Choroid plexus epithelial cell (primary cell): Measurements from ENCODE around the gene PKIB.

Experiments
- DNase-seq: peaks from one replicate; pipeline ENCODE4 v3.0.0-alpha.2; 2010; ENCODE audit warnings: low read depth
- H3K4me3 ChIP-seq: 2 replicates; pipeline ENCODE4 v1.5.1; 2011; ENCODE audit warnings: low read depth, mild to moderate bottlenecking, control low read depth, low read length, moderate library complexity
- TF ChIP-seq, protein P1 (sequence below): conservative IDR thresholded peaks from 2 replicates; pipeline ENCODE4 v1.5.1; 2011; ENCODE audit warnings: low read depth, mild to moderate bottlenecking, control low read depth, inconsistent platforms, low read length, moderate library complexity

PKIB gene

DNA sequence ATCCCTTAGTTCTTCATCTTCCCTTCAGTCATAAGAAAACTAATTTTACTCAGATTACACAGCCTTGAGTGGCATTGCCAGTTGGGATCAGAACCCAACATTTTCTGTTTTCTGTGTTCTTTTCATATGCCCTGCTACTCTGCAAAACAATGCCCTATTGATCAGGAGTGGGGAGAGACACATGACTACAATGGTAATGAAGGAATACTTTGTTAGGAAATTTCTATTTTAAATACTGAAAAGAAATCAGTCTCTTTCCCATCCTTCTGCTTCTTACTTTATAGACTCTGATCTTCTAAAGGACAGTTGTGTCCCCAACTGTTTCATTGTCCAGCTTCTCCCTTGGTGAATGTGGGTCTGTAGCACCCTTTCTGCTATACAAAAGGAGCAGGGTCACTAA, 5.5 kb upstream of the PKIB start:
- DNase-seq: no peak
- TF ChIP-seq, protein P1, sequence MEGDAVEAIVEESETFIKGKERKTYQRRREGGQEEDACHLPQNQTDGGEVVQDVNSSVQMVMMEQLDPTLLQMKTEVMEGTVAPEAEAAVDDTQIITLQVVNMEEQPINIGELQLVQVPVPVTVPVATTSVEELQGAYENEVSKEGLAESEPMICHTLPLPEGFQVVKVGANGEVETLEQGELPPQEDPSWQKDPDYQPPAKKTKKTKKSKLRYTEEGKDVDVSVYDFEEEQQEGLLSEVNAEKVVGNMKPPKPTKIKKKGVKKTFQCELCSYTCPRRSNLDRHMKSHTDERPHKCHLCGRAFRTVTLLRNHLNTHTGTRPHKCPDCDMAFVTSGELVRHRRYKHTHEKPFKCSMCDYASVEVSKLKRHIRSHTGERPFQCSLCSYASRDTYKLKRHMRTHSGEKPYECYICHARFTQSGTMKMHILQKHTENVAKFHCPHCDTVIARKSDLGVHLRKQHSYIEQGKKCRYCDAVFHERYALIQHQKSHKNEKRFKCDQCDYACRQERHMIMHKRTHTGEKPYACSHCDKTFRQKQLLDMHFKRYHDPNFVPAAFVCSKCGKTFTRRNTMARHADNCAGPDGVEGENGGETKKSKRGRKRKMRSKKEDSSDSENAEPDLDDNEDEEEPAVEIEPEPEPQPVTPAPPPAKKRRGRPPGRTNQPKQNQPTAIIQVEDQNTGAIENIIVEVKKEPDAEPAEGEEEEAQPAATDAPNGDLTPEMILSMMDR: no peak

DNA sequence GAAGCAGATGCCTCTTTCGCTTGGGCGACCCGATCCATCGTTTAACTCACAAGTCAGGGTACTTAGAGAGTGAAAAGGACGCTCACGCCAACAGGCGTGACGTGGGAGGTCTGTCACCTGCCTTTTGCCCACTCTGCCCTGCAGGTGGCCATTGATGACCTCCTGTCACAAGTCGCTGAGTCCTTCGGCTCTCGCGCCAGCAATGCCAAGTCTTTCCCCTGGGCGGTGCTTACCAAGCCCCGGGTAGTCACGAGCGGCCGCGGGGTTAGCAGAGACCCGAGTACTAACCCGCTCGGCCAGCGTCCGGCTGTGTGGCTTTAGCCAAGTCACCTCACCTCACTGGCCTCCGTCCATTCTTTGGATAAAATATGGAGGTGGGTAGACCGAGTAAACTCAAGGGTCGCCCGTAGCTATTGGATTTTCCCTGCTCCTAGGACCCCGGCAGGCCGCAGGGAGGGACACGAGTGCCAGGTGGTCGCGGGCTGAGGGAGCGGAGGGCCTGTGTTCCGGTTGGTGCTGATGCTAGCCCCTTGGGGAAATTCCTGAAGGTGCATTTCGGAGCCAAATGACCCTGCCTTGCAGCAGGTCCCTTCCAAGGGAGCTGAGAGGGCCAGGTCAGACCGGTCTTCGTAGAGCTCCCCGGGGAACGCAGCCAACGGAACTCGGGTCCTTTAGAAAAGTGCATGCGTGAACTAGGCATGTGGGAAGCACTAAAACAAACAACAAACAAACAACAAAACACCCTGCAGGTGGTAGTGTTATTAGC, 668 bp downstream of the PKIB start:
- H3K4me3 ChIP-seq: peak overlapping the region; percentile 62
- TF ChIP-seq, protein P1: peak; percentile 11
- DNase-seq: peak; percentile 10

More for the DNA sequence above, 5.5 kb upstream of the PKIB start:
- H3K4me3 ChIP-seq: no peak overlapping the region

DNA sequence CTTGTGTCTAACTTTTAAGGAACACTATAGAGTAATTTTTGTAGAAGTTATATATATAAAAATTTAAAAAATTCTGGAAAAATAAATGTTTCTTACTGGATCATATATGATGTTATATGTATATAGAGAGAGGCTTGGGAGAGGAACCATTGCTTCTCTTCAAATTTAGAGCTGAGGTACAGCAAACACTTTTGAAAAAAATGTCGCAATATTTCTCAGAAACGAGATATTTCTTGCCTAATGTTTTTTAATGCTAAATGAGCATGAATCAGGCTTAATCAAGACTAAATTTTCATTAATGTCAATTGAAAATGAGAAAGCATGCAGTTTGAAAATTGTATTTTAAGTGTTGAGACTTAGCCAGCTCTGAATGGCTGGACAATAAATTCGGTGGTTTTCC, 2.6 kb downstream of the PKIB start:
- TF ChIP-seq, protein P1: no peak
- H3K4me3 ChIP-seq: no peak overlapping the region
- no peak for DNase-seq

DNA sequence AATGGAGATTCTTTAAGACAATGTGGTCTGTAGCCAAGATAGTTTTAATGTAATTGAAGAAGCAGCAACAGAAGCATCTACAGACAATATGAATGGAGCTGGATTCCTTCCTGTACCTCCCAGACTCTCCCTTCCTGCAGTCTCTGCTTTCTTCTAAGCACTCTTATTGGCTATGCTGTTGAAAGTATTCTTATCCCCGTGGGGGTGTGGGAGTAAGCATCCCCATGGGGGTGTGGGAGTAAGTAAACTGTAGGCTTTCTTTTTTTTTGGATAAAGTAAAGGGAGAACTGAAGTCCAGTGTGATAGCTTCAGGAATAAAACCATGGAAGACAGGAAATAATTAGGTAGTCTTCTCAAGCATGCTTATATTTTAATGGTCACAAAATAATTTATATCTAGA, 4.1 kb downstream of the PKIB start:
- TF ChIP-seq, protein P1: no peak
- no peak for DNase-seq
- H3K4me3 ChIP-seq: no peak overlapping the region

DNA sequence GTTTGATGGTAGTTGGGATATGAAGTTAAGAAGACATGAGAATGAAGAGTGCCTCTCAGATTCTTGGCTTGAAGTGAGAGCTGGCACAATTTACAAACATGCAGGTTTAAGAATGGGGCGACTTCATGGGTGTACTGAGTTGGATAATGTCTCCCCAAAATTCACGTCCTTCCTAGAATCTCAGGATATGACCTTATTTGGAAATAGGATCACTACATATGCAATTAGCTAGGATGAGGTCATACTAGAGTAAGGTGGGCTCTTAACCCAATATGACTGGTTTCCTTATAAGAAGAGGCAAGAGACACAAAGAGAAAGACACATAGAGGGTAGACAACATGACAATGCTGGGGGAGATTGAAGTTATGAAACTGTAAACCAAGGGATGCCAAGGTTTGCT, 5.2 kb downstream of the PKIB start:
- H3K4me3 ChIP-seq: no peak overlapping the region
- no peak for DNase-seq
- TF ChIP-seq, protein P1: no peak

DNA sequence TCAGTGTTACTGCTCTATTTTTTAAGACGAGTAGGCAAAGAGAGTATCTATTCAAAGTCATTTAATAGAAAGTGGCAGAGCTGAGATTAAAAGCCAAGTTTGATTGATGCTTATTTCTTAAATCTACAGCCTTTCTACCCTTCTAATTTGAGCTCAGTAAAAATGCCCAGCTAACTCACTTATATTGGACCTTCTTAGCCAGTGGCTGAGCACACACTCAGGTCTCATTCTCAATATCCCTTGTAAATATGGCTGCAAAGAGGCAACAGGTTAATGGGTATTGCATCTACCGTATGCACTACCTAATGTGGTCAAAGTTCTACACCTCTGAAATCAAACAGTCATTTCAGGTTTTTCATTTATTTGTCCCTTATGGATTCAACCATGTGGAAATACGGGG, 6.7 kb downstream of the PKIB start:
- no peak overlapping the region for H3K4me3 ChIP-seq
- TF ChIP-seq, protein P1: no peak
- DNase-seq: no peak

DNA sequence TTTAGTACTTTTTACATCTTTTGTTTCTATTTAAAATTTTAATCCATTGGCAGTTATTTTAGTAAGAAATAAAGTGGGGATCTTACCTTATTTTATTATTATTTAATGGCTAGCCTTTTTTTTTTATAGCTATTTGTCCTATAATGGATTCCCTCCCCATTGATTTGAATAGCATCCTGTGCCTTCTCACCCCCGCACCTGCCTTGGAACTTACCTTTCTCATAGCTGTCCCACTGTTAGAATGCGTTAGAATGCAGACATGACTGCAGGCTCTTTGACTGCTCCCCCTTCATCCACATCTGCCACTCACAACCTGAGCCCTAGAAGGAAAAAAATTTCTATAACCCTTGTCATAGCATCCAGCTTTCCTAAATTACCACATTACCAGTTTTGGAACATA, 9.1 kb downstream of the PKIB start:
- no peak overlapping the region for H3K4me3 ChIP-seq
- TF ChIP-seq, protein P1: no peak
- DNase-seq: no peak
